ENCODE measurements around the gene ARHGAP24. TPM values are rescaled to one million over a fixed set of nuclear protein-coding genes. Genes with fewer than 3 reads are reported as not detected.

ARHGAP24 gene
- total and polyA plus RNA-seq, 2 donors (not counting 1 experiment from before 2014, with no cell fraction given), result 48.4 to 141 TPM

DNA sequence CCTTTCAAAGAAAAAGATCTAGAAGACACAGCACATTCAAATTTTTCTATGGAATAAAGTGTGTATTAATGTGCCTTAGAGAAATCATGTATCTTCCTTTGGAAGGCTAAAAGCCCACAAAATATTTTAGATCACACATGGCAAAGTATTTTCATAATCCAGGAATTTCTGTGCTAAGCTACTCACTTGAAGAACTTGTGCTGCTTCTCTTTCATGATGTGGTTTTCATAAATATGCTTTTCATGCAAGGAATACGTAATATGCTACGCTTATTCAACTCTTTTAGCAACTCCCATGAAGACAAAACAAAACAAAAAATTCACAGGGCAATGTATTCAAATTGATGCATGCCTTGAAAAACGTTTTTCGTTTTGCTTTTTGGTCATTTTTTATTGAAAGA, 125.6 kb downstream of the ARHGAP24 start:
- H3K4me1 Mint-ChIP-seq, result peaks cover 34% of the 10 kb centered on the region
- no peak overlapping the region for H3K9ac ChIP-seq (ENCODE audit: low read length)
- no CpG with 5 or more reads among the region's 4 CpGs for WGBS (ENCODE audit: insufficient coverage)
- no peak overlapping the region for H3K4me3 ChIP-seq (ENCODE audit: control extremely low read depth in 1 of 5, extremely low read depth in 1 of 5, insufficient read depth in 1 of 5, low read depth in 2 of 5, low read length in 4 of 5)
- DNase-seq (no peak), ATAC-seq (ENCODE audit: low read depth) (no peak)
- H3K4me3 Mint-ChIP-seq, result no peak overlapping the region
- ChIA-PET CTCF (no interaction called here), POLR2A (no interaction called here)
- peaks cover 1 to 3% of the 10 kb centered on the region in 2 experiments for H3K36me3 ChIP-seq (replicated peaks in 1 of 2; ENCODE audit: control extremely low read depth in 1 of 2, control insufficient read depth in 1 of 2, extremely low read depth in 1 of 2, insufficient read depth in 2 of 2, low read length in 1 of 2)
- H2AFZ ChIP-seq (ENCODE audit: insufficient read depth, low read depth, low read length, poor library complexity, severe bottlenecking), result no peak overlapping the region
- H3K27ac Mint-ChIP-seq, result no peak overlapping the region
- peak overlapping the region in 1 of 2 donors; percentile 49 for H3K27ac ChIP-seq (ENCODE audit: low read length in 2 of 2)
- H3K27me3 ChIP-seq (replicated peaks in 1 of 4; ENCODE audit: control extremely low read depth in 1 of 4, control insufficient read depth in 3 of 4, insufficient read depth in 4 of 4, low read length in 3 of 4), result no peaks in the 10 kb centered on the region
- peaks cover 26 to 42% of the 10 kb centered on the region in 2 donors for H3K4me1 ChIP-seq (ENCODE audit: control insufficient read depth in 2 of 2, insufficient read depth in 2 of 2, low read length in 2 of 2)
- no peaks in the 10 kb centered on the region for H3K9me3 Mint-ChIP-seq (ENCODE audit: insufficient read depth)
- no peak overlapping the region for H3K4me2 ChIP-seq (replicated peaks; ENCODE audit: low read depth, low read length, poor library complexity, severe bottlenecking)
- H3K79me2 ChIP-seq (ENCODE audit: control insufficient read depth, insufficient read depth, low read length), result peaks cover 64% of the 10 kb centered on the region
- H3K9me3 ChIP-seq (ENCODE audit: control extremely low read depth in 1 of 3, control insufficient read depth in 2 of 3, insufficient read depth in 1 of 3, low read length in 2 of 3), result peaks cover 0 to 1% (median 0%) of the 10 kb centered on the region in 3 donors
- no peaks in the 10 kb centered on the region for H4K20me1 ChIP-seq (ENCODE audit: control insufficient read depth, insufficient read depth, low read length, poor library complexity, severe bottlenecking)
- no peaks in the 10 kb centered on the region for H3K27me3 Mint-ChIP-seq
- TF ChIP-seq, protein P1, sequence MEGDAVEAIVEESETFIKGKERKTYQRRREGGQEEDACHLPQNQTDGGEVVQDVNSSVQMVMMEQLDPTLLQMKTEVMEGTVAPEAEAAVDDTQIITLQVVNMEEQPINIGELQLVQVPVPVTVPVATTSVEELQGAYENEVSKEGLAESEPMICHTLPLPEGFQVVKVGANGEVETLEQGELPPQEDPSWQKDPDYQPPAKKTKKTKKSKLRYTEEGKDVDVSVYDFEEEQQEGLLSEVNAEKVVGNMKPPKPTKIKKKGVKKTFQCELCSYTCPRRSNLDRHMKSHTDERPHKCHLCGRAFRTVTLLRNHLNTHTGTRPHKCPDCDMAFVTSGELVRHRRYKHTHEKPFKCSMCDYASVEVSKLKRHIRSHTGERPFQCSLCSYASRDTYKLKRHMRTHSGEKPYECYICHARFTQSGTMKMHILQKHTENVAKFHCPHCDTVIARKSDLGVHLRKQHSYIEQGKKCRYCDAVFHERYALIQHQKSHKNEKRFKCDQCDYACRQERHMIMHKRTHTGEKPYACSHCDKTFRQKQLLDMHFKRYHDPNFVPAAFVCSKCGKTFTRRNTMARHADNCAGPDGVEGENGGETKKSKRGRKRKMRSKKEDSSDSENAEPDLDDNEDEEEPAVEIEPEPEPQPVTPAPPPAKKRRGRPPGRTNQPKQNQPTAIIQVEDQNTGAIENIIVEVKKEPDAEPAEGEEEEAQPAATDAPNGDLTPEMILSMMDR (IDR thresholded peaks at IDR 0.05), result no peak
- TF ChIP-seq EZH2 (IDR thresholded peaks at IDR 0.05; ENCODE audit: borderline replicate concordance, insufficient read depth, low read depth, low read length, poor library complexity, severe bottlenecking), result no peak
- intact Hi-C loops (cut with micrococcal nuclease), result no loop called here

DNA sequence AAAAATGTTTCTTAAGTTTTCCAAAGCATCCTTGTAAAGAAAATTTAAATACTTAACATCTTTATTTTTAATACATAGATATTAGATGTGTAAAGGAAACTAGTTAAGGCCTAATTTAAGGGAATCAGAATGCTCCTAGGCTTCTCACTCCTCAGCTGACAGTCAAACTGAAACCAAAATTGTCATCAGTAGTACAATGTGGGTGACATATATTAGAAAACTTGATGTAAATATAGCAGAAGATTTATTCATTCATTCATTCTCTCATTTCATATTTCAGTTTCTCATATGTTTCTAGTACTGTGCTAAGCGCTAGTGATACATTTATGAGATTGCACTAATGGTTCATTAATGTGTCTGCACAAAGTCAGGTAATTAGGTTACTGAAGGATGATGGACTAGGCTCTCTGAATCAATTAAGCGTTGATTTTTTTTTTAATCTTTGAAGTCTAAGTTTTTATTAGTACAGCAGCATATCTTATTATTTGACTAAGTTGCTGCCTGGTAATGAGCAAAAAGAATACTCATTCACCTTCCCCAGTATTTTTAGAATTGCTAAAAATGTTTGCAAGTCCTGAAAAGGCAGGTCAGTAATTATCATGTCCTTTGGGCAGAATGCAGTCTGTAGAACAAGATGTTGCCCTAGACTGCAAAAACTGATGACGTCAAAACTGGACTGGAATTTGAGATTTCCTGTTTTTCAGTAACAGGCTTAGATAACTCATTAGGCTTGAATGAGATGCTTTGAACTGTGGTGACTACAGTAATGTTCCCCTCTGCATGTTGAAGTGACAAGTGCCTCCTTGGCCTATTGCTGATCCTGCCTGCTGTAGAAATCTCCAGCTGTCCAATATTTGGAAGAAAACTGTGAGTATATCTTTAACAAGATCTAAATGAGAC, 128.7 kb downstream of the ARHGAP24 start:
- Histone ChIP-seq H3K4me3 (ENCODE audit: control extremely low read depth in 1 of 5, extremely low read depth in 1 of 5, insufficient read depth in 1 of 5, low read depth in 2 of 5, low read length in 4 of 5) (peak overlapping the region in 1 of 5 experiments; percentile 6), H3K4me2 (replicated peaks; ENCODE audit: low read depth, low read length, poor library complexity, severe bottlenecking) (peak overlapping the region; percentile 47), H3K27me3 (replicated peaks in 1 of 4; ENCODE audit: control extremely low read depth in 1 of 4, control insufficient read depth in 3 of 4, insufficient read depth in 4 of 4, low read length in 3 of 4) (no peaks in the 10 kb centered on the region), H2AFZ (ENCODE audit: insufficient read depth, low read depth, low read length, poor library complexity, severe bottlenecking) (no peak overlapping the region), H3K4me1 (ENCODE audit: control insufficient read depth in 2 of 2, insufficient read depth in 2 of 2, low read length in 2 of 2) (peaks cover 45 to 46% of the 10 kb centered on the region in 2 donors), H3K27ac (ENCODE audit: low read length in 2 of 2) (peak overlapping the region; percentile 60 to 91), H3K9me3 (ENCODE audit: control extremely low read depth in 1 of 3, control insufficient read depth in 2 of 3, insufficient read depth in 1 of 3, low read length in 2 of 3) (peaks cover 0 to 3% (median 1%) of the 10 kb centered on the region in 3 donors), H4K20me1 (ENCODE audit: control insufficient read depth, insufficient read depth, low read length, poor library complexity, severe bottlenecking) (no peaks in the 10 kb centered on the region), H3K36me3 (replicated peaks in 1 of 2; ENCODE audit: control extremely low read depth in 1 of 2, control insufficient read depth in 1 of 2, extremely low read depth in 1 of 2, insufficient read depth in 2 of 2, low read length in 1 of 2) (peaks cover 1 to 3% of the 10 kb centered on the region in 2 experiments), H3K9ac (ENCODE audit: low read length) (peak overlapping the region; percentile 27), H3K79me2 (ENCODE audit: control insufficient read depth, insufficient read depth, low read length) (peaks cover 37% of the 10 kb centered on the region)
- CTCF ChIA-PET, result interaction anchor here (0.9 to 1.6 kb wide), 3 partner anchors 12 to 234 kb away, joined by 3 to 4 read pairs (median 3); no protein-coding TSS in a partner anchor
- H3K4me1 Mint-ChIP-seq, result peaks cover 40% of the 10 kb centered on the region
- H3K27ac Mint-ChIP-seq, result peak overlapping the region; percentile 86
- POLR2A ChIA-PET, result no interaction called here
- DNase-seq (peak; percentile 72), ATAC-seq (ENCODE audit: low read depth) (peak; percentile 42)
- no peak for TF ChIP-seq EZH2 (IDR thresholded peaks at IDR 0.05; ENCODE audit: borderline replicate concordance, insufficient read depth, low read depth, low read length, poor library complexity, severe bottlenecking)
- TF ChIP-seq, protein P1 (IDR thresholded peaks at IDR 0.05), result no peak
- H3K4me3 Mint-ChIP-seq, result peak overlapping the region; percentile 62
- no peaks in the 10 kb centered on the region for H3K27me3 Mint-ChIP-seq
- 0% methylated on average over 1 of the region's 3 CpGs for WGBS (ENCODE audit: insufficient coverage)
- no peaks in the 10 kb centered on the region for H3K9me3 Mint-ChIP-seq (ENCODE audit: insufficient read depth)
- intact Hi-C loops (cut with micrococcal nuclease), result loop anchor here (2.0 kb wide), 1 partner anchor 47 kb away; no protein-coding TSS in a partner anchor
